GM19351 (cell line): Measurements from ENCODE around the gene ASF1A.

Experiments
- ATAC-seq: cut with Tn5 transposase; IDR thresholded peaks from one replicate; pipeline ENCODE4 v1.9.1; 2021; ENCODE audit warnings: mild to moderate bottlenecking, moderate library complexity; ENCODE audit not compliant: unreplicated experiment

The ASF1A gene

DNA sequence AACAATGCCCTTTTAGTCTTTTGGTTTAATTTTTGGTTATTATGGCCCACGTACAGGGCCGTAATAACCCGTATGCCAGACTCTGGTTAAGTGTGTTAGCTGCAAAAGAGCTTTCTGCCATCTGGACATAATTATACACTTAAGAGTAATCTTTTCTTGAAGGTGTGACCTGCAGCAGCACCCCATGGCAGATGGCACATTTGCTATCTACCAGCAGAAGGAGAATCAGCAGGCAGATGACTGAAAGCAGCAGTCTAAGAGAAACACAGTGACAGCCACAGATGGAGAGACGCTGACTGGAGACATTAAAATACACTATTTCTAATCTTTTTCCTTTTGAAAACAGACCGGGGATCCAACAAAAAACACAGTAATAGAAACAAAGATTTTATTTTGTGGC is 18.7 kb downstream of the ASF1A start:
- no peak for ATAC-seq

- no peak for ATAC-seq
Measured at GRCh38 chr6:118913161-118913560, 19.2 kb downstream of the ASF1A start.

DNA sequence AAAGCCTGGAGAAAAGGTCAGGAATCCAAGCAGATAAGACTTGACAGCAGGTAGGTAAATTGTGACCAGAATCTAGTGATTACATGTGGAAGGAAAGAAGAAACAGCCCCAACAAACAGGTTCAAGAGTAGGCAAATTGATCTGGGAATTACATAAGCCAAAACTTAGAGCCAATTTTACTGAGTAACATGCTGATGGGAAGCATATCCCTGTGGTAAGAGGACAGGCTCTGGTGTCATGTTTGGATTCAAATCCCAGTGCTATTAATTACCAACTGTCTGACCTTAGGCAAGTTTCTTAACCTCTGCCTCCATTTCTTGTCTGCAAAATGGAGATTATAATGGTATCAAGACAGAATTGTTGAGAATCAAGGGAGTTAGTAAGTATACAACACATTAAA is 20.6 kb downstream of the ASF1A start:
- no peak for ATAC-seq

DNA sequence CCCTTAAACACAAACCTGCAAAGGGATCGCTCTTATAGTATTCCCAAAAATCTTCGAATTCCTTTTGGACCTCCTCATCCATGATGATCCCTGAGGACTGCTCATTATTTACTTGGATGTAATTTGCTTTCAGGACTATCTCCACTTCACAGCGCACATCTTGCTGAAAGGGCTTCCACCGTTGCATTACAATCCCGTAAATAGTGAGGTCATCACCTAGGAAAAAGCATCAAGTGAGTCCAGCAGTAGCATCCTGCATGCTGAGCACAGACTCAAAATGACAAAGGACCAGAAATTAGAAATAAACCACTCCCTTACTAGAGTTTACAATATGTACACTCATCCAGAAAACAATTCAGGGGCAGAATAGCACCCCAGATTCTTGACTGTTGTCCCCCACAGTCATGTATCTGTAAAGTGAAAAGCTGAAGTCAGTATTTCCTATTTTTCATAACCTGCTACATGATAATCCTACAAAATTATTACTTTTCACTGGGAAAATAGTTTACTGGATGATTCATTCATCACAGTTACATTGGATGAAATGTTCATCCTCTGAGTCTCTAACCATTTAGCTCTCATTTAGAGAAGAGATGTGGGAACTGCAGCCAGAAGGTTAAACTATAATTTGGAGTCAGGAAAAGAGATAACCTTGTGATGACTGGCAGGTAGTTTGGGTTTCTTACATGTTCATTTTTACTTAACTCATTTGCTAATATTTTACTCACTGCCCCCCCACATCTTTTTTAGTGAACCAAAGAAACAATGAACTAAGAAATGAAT is 23.8 kb downstream of the ASF1A start:
- ATAC-seq, result no peak

GRCh38 chr6:118918329-118918725 is 24.4 kb downstream of the ASF1A start:
- no peak for ATAC-seq

DNA sequence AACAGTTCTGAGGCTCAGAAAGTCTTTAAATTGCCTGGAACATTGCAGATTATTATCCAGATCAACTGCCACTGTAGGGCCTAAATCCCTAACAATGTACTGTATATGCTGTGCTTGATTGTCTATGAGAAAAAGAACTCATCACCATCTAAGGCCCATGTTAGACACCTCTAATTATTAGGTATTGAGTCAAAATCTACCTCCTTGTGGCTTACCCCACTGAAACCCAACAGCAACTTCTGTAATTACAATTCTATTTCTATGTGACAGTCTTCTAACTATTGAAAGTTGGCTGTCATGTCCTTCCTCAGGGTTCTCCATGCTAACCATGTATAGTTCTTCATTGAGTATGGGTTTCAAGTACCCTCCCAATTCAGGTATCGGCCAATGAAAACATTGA is 27.1 kb downstream of the ASF1A start:
- ATAC-seq, result peak; percentile 73

DNA sequence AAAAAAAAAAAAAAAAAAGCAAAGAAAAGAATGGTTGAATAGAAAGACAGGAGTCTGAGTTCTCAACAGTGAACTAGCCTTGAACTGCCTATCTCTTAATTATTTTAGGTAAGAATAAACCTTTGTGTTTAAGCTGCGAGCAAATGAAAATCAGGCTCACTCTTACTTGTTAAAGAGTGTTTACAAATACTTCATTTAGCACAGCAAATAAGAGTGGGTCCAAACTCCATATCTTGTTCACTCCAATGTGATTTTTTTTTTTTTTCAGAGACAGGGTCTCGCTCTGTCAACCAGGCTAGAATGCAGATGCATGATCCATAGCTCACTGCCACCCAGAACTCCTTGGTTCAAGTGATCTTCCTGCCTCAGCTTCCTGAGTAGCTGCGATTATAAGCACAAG is 29.1 kb downstream of the ASF1A start:
- ATAC-seq, result no peak

DNA sequence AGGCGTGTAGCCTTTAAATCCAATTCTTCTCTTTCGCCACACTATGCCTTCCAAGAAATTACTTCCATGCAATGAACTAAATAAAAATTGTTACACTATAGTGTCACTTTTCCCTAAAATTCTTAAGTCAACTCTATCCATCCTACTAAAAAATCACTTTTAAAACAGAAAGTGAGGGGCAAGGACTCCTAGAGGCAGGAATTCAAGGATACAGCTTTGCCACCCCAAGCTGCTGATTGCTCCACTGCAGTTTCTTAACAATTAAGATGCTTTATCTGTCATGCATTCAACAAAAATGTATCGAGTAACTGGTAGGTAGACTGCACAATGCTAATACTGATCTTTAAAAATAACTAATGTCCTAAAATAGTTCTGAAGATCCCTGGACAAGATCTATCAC is 36.7 kb downstream of the ASF1A start:
- ATAC-seq, result no peak

DNA sequence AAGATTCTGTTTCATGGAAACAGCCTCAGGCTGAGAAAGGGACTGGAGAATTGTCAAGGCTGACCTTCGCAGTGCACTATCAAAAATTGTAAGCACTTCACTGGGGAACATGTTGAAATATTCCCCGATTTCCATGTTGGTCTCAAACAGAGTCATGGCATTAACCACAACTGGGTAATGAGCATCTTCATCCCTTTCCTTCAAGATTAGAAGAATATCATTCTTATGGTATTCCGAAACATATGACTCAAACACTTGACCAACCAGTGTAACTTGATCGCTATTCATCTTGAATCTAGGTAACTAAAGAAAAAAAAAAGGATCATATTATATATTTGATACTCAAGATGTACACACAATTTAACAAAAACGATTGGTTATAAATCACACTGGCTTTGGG is 37.5 kb downstream of the ASF1A start:
- no peak for ATAC-seq

DNA sequence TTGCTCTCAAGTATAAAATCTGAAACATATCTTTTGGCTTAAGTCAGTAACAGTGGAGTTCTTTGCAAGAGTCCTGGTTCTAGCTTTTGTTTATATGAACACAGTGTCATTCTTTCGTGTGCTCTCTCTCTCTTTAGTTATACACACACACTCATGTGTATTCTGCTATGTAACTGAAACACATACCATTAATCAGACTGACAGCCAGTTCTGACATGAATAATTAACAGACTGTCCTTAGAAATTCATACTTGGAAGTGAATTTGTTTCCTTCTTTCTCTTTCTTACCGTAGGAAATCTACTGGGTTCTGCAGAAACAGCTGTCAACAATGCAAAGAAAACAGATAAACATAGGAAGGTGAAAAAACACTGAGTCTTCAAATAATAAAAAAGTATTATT is 38.5 kb downstream of the ASF1A start:
- ATAC-seq, result no peak

- ATAC-seq, result peak; percentile 0
Measured at GRCh38 chr6:118933855-118934460, 40.0 kb downstream of the ASF1A start.

- ATAC-seq, result peak; percentile 94
Measured at GRCh38 chr6:118934461-118935330, 40.7 kb downstream of the ASF1A start, which contains the start of gene MCM9. TSS of gene MCM9 (minus strand) at chr6:118935159. CDS start at chr6:118931723, 3,436 bp downstream.

- peak; percentile 9 for ATAC-seq
Measured at GRCh38 chr6:118935331-118935668, 41.3 kb downstream of the ASF1A start.

DNA sequence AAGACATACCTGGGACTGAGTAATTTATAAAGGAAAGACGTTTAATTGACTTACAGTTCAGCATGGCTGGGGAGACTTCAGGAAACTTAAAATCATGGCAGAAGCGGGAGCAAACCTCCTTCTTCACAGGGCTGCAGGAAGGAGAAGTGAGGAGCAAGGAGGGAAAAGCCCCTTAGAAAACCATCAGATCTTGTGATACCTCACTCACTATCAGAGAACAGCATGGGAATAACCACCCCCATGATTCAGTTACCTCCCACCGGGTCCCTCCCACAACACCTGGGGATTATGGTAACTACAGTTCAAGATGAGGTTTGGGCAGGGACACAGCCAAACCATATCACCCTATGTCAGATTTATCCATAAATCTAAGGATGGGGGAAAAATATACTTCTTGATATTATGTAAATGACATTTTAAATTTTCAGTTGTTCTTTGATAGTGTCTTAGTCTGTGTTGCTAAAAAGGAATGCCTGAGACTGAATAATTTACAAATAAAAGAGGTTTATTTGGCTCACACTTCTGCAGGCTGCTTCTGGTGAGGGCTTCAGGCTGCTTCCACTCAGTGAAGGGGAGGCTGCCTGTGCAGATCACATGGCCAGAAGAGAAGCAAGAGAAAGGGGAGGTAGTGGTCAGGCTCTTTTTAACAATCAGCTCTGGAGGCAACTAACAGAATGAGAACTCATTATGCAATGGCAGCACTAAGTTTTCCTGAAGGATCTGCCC is 42.2 kb downstream of the ASF1A start:
- no peak for ATAC-seq

DNA sequence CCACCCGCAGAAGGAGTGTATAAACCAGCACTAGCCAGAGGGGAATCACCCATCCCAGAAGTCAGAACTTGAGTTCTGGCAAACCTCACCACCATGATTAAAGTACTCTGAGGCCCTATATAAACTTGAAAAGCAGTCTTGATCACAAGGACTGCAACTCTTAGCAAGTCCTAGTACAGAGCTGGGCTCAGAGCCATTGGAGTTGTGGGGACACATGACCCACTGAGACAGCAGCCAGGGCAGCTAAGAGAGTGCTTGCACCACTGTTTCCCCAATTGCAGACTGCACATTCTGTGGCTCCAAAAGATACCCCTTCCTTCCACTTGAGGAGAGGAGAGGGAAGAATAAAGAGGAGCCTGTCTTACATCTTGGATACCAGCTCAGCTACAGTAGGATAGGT is 45.7 kb downstream of the ASF1A start:
- ATAC-seq, result no peak

DNA sequence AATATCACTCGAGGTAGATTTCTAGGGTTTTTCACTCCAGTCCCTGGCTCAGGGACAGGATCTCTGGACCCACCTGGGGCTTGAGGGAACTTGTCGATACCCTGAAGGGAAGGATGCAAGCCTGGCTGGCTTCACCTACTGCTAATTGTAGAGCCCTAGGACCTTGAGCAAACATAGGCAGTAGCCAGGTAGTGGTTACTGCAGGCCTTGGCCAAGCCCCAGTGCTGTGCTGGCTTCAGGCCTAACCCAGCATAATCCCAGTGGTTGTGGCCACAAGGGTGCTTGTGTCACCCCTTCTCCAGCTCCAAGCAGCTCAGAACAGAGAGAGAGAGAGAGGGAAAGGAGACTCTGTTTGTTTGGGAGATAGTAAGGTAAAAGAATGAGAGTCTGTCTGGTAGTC is 46.8 kb downstream of the ASF1A start:
- ATAC-seq, result no peak

- no peak for ATAC-seq
Measured at GRCh38 chr6:118945217-118945616, 51.3 kb downstream of the ASF1A start.

DNA sequence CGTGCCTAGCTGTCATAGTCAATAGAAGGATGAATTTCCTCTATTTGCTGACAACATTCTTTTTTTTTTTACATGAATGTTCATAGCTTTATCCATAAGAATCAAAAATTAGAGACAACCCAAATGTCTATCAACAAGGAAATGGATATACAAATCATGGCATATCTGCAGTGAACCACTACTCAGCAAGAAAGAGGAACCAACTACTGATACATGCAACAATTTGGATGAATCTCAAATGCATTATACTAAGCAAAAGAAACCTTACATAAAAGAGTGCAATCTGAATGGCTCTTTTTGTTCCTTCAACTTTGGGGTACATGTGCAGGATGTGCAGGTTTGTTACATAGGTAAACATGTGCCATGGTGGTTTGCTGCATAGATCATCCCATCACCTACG is 58.7 kb downstream of the ASF1A start:
- ATAC-seq, result no peak

DNA sequence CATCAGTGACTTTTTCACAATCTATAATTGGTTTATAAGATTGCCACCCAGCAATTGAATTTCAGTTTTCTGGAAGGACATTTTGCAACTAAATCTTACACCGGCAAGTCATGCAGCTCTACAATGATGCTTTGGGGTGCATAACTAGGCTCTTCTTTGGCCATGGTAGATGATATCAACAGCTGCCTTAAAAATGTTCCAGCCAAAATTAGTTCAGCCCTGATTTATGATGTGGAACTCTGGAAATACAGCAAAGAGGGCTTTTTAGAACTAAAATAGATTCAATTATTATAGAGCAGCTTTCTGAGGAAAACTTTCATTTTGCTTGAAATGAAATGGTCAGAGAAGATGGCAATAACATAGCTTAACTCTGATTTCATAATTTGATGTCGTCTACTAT is 59.4 kb downstream of the ASF1A start:
- no peak for ATAC-seq
